Measurements from ENCODE around the gene KRT222.

The KRT222 gene

DNA sequence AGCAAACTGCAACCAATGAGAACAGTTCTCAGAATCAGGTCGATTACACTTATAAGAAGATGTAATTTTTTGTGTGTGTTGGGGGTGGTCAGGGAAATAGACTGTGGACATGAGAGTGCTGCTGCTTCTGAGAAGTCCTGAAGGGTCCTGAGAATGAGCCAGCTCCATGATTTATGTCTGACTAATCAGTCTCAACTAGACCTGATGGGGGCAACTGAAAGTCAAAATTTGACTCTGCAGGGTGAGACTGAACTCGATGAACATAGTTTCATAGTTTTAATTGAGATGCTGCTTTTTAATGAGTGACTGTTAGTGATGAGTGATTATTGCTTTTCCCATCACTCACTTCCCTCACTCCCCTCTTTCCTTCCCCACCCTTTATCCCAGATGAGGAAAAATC is 54.6 kb downstream of the KRT222 start:
- H3K27ac ChIP-seq = no peak overlapping the region
- TF ChIP-seq, protein P1, sequence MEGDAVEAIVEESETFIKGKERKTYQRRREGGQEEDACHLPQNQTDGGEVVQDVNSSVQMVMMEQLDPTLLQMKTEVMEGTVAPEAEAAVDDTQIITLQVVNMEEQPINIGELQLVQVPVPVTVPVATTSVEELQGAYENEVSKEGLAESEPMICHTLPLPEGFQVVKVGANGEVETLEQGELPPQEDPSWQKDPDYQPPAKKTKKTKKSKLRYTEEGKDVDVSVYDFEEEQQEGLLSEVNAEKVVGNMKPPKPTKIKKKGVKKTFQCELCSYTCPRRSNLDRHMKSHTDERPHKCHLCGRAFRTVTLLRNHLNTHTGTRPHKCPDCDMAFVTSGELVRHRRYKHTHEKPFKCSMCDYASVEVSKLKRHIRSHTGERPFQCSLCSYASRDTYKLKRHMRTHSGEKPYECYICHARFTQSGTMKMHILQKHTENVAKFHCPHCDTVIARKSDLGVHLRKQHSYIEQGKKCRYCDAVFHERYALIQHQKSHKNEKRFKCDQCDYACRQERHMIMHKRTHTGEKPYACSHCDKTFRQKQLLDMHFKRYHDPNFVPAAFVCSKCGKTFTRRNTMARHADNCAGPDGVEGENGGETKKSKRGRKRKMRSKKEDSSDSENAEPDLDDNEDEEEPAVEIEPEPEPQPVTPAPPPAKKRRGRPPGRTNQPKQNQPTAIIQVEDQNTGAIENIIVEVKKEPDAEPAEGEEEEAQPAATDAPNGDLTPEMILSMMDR (conservative IDR thresholded peaks at IDR 0.05) = no peak

DNA sequence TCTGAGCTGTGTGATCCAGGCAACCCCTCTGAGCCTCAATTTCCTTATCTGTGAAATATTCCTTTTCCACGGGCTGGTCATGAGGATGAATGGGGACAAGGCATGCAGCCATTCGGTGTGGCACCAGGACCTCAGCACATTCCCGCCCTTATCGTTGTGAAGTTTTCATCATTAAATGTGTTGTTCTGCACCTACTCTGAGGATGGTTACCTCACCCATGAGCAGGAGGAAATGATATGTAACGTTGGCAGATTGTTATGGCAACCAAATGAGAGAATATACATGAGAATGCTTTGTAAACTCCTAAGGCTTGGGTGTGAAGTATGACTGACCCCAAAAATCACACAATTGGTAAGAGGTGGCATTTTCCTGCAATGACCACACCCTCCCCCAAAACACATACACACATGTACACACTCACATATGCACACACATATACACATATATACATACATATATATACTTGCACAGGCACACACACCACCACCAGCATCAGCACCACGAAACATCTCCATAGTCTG is 56.9 kb downstream of the KRT222 start:
- TF ChIP-seq, protein P1 (conservative IDR thresholded peaks at IDR 0.05) = no peak
- no peak overlapping the region for H3K27ac ChIP-seq

DNA sequence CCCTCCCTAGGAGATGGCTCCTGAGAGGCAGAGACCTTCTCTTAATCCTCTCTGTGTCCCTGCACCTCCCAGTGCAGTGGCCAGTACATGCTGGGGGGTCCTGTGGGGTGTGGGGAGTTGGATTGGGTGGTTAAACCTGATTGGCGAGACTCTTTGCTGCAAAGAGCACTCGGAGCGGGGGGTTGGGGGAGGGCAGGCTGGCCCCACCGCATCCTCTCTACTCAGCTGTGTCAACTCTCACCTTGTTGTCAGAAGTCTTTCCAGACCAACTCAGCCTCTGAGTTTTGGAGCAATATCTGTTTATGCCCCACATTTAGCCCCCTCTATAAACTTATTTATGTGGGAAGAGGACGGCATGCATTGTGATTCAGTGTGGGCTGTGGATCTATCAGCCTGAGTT is 57.3 kb downstream of the KRT222 start:
- H3K27ac ChIP-seq = no peak overlapping the region
- TF ChIP-seq, protein P1 (conservative IDR thresholded peaks at IDR 0.05) = no peak

DNA sequence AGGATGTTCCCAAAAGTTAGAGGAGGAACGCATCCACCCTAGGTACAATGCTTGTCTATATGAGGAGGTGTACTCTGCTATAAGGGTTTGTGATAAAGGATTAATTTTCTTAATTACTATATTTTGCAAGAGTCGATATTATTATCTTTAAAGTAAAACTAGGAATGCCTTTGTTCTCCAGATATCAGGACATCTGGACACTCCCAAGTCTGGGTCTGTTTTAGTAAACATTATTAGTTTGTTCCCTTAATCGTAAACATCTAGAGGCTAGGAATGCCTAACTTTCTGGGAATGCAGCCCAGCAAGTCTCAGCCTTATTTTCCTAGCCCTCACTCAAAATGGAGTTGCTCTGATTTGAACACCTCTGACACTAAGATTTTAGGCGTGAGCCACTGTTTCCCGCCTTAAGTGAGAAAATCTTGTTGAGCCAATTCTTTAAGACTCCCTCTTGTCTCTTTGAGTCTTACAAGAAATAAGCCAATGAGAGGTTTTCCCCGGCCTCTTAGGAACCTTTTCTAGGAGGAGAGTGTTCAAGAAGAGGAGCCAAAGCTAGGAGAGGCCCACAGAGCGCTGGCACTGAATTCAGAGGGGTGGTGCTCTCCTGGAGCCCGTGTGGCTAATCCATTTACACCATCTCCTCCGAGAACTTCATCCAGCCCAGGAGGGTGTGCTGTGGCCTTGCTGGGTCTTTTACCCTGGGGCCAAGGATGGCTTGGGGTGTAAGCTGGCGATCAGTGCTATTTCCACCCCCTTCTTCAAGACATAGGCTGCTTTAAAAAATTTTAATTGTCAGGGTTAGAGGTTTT is 58.2 kb downstream of the KRT222 start:
- H3K27ac ChIP-seq = 0 out of 2 replicates have a peak overlapping the region, but pooled peaks have one; percentile 5
- TF ChIP-seq, protein P1 (conservative IDR thresholded peaks at IDR 0.05) = no peak

DNA sequence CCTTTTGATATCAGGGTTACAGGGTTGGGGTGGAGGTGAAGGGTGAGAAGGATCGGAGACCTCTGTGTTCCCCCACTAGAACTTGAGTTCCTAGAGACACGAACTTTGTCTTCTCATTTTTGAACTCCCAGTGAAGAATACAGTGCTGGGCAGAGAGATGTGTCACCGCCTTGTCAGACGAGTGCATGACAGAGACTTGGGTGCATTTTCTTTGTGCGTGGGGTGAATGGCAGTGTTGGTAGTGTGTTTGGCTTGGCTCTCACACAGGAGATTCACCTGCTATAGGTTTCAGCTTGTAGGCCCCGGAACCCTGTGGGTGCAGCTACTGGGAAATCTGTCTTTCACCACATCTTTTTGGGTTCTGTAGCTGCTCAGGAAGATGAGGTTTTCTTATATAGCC is 59.7 kb downstream of the KRT222 start:
- no peak overlapping the region for H3K27ac ChIP-seq
- TF ChIP-seq, protein P1 (conservative IDR thresholded peaks at IDR 0.05) = no peak
